K562 (cell line): Measurements from ENCODE around the gene SCMH1. TPM values are rescaled to one million over a fixed set of nuclear protein-coding genes. Genes with fewer than 3 reads are reported as not detected.
A peak's percentile ranks its signal among the peaks of the same experiment; 100 is the strongest.
"Not testable (repeated sequence)": the region's sequence is repeated elsewhere in the genome, so short reads cannot be mapped to it uniquely, and the experiment has no call there.

Experiments
- ATAC-seq: fragments of 200-7000 bp; cut with Tn5 transposase; 3 replicates; pipeline ENCODE4 v1.9.1; 2020; ENCODE audit warnings: moderate library complexity
- BruUV-seq: library from RNA; stranded (reverse); fragments of 400-500 nt; replicated peaks from 2 replicates; lab custom pipeline; 2021; lab: Mats Ljungman, UMichigan
- CTCF ChIA-PET: fragments of 300-600 bp; formaldehyde crosslinking; extraction: SDS; loops from one replicate; lab custom pipeline; 2021; ENCODE audit warnings: low intra/inter-chr PET ratio; lab: Yijun Ruan, JAX
- POLR2A ChIA-PET: fragments of 300-600, 350-650 bp; sonication (Branson Sonifier 250); formaldehyde crosslinking; extraction: SDS; loops from one replicate; lab custom pipeline; 2021; ENCODE audit warnings: antibody characterized with exemption, inconsistent platforms; lab: Yijun Ruan, JAX
- DNase-seq, 4 experiments: peaks; one replicate each; pipeline versions ENCODE4 v3.0.0 to v3.0.0-alpha.2; 2011 to 2018; ENCODE audit warnings: low spot score in 3 of 4, mixed read lengths in 3 of 4; ENCODE audit errors: extremely low read depth in 1 of 4
- FAIRE-seq: peaks from 2 replicates; lab custom pipeline; 2011; peaks lifted over from hg19 to GRCh38; lab: Jason Lieb, UNC
- H2AFZ ChIP-seq: 2 replicates; pipeline ENCODE4 v1.6.0; 2011; ENCODE audit warnings: low read depth, low read length, control low read depth, inconsistent platforms
- H3K27ac ChIP-seq: fragments of 200-600 bp; 3 replicates; pipeline ENCODE4 v1.8.0; 2011; ENCODE audit warnings: low read depth, mild to moderate bottlenecking, control low read depth, inconsistent platforms, low read length, moderate library complexity, mixed read lengths; ENCODE audit errors: extremely low read depth
- H3K27me3 ChIP-seq, 2 experiments: fragments of 300-600 bp in 1 of 2; 2 replicates in 1 of 2; 3 replicates in 1 of 2; pipeline versions ENCODE4 v1.6.0 to v1.8.0; 2011; ENCODE audit warnings: inconsistent platforms in 2 of 2, low read length in 2 of 2, mild to moderate bottlenecking in 1 of 2, mixed read lengths in 1 of 2, moderate library complexity in 1 of 2; ENCODE audit not compliant: control insufficient read depth in 2 of 2, insufficient read depth in 2 of 2
- H3K36me3 ChIP-seq: fragments of 300-600 bp; 3 replicates; pipeline ENCODE4 v1.8.0; 2011; ENCODE audit warnings: mild to moderate bottlenecking, low read length, inconsistent platforms; ENCODE audit not compliant: control insufficient read depth, insufficient read depth
- H3K4me1 ChIP-seq, 2 experiments: fragments of 200-600 bp in 1 of 2; replicated peaks in 1 of 2; 2 replicates in 1 of 2; 3 replicates in 1 of 2; pipeline versions ENCODE4 v1.5.1 to v1.8.0; 2011; ENCODE audit warnings: inconsistent platforms in 2 of 2, low read length in 2 of 2, mild to moderate bottlenecking in 1 of 2, mixed read lengths in 1 of 2, moderate library complexity in 1 of 2; ENCODE audit not compliant: control insufficient read depth in 2 of 2, insufficient read depth in 2 of 2
- H3K4me2 ChIP-seq: 2 replicates; pipeline ENCODE4 v1.6.1; 2011; ENCODE audit warnings: low read length, control low read depth, inconsistent platforms, mixed read lengths; ENCODE audit not compliant: insufficient read depth
- H3K4me3 ChIP-seq: fragments of 200-600 bp; sonication (generic), shearing (Covaris generic); 2 replicates; pipeline ENCODE4 v1.5.1; 2016; ENCODE audit warnings: control low read depth, inconsistent platforms
- H3K79me2 ChIP-seq: fragments of 200-600 bp; 3 replicates; pipeline ENCODE4 v1.8.0; 2011; ENCODE audit warnings: low read length, inconsistent platforms; ENCODE audit not compliant: control insufficient read depth, insufficient read depth
- H3K9ac ChIP-seq, 2 experiments: 2 replicates each; pipeline versions ENCODE4 v1.6.0 to v1.6.1; 2011; ENCODE audit warnings: low read depth in 2 of 2, low read length in 2 of 2, control low read depth in 1 of 2, inconsistent platforms in 1 of 2, mild to moderate bottlenecking in 1 of 2, mixed read lengths in 1 of 2; ENCODE audit not compliant: insufficient read depth in 1 of 2
- H3K9me1 ChIP-seq: one replicate; pipeline ENCODE4 v1.6.0; 2011; ENCODE audit warnings: inconsistent platforms, mild to moderate bottlenecking, low read length, moderate library complexity; ENCODE audit not compliant: control insufficient read depth, insufficient read depth
- H3K9me3 ChIP-seq: replicated peaks from 2 replicates; pipeline ENCODE4 v1.5.1; 2011; ENCODE audit warnings: low read depth, low read length, inconsistent platforms; ENCODE audit not compliant: control insufficient read depth, insufficient read depth
- H4K20me1 ChIP-seq: replicated peaks from 2 replicates; pipeline ENCODE4 v1.6.1; 2011; ENCODE audit warnings: low read length, inconsistent platforms, mixed read lengths; ENCODE audit not compliant: control insufficient read depth, insufficient read depth
- DDX20 ChIP-seq: fragments of 450-650 bp; IDR thresholded peaks from 2 replicates; pipeline ENCODE4 v1.6.1; 2016; ENCODE audit warnings: missing genetic modification characterization, low read depth, mild to moderate bottlenecking, missing compliant biosample characterization, moderate library complexity
- FIP1L1 ChIP-seq: fragments of 200-400 bp; formaldehyde crosslinking; IDR thresholded peaks from 2 replicates; pipeline ENCODE4 v1.6.1; 2018; ENCODE audit warnings: mild to moderate bottlenecking, low read depth, low read length; ENCODE audit not compliant: poor library complexity, severe bottlenecking
- HMG20A ChIP-seq: fragments of 450-650 bp; formaldehyde crosslinking; conservative IDR thresholded peaks from 2 replicates; pipeline ENCODE4 v1.4.0; 2020; ENCODE audit warnings: mild to moderate bottlenecking, mixed read lengths
- HNRNPL ChIP-seq: fragments of 200-400 bp; formaldehyde crosslinking; IDR thresholded peaks from 2 replicates; pipeline ENCODE4 v1.6.1; 2017; ENCODE audit warnings: low read depth, mild to moderate bottlenecking, low read length
- MIER1 ChIP-seq: fragments of 450-650 bp; IDR thresholded peaks from 2 replicates; pipeline ENCODE4 v1.6.1; 2016; ENCODE audit warnings: antibody characterized with exemption, mild to moderate bottlenecking, low read depth
- MTF1 ChIP-seq: fragments of 250-450 bp; sonication (Bioruptor Pico); IDR thresholded peaks from 2 replicates; pipeline ENCODE4 v1.9.0; 2021; ENCODE audit warnings: moderate library complexity, mild to moderate bottlenecking, inconsistent platforms, borderline replicate concordance
- NBN ChIP-seq: fragments of 450-650 bp; IDR thresholded peaks from 2 replicates; pipeline ENCODE4 v1.6.1; 2016; ENCODE audit warnings: low read depth, mild to moderate bottlenecking
- NFRKB ChIP-seq: fragments of 450-650 bp; IDR thresholded peaks from 2 replicates; pipeline ENCODE4 v1.6.1; 2016; ENCODE audit warnings: low read depth
- PHTF2 ChIP-seq: fragments of 250-450 bp; sonication (Bioruptor Pico); IDR thresholded peaks from 2 replicates; pipeline ENCODE4 v1.5.0; 2021; ENCODE audit warnings: mild to moderate bottlenecking
- PURB ChIP-seq: sonication (generic); formaldehyde crosslinking; IDR thresholded peaks from 2 replicates; pipeline ENCODE4 v1.9.0; 2021; ENCODE audit warnings: low read depth, mild to moderate bottlenecking, missing genetic modification reagents
- SIX5 ChIP-seq, 2 experiments: IDR thresholded peaks; 2 replicates each; pipeline ENCODE4 v1.6.1; 2011; ENCODE audit warnings: low read length in 2 of 2, borderline replicate concordance in 1 of 2, low read depth in 1 of 2, mild to moderate bottlenecking in 1 of 2, moderate library complexity in 1 of 2; ENCODE audit not compliant: insufficient read depth in 1 of 2
- SUPT5H ChIP-seq: fragments of 450-650 bp; IDR thresholded peaks from 2 replicates; pipeline ENCODE4 v1.6.1; 2016
- ZNF133 ChIP-seq: fragments of 250-450 bp; sonication (Bioruptor Pico); IDR thresholded peaks from 2 replicates; pipeline ENCODE4 v1.4.0; 2020; ENCODE audit warnings: mild to moderate bottlenecking
- ZNF146 ChIP-seq: IDR thresholded peaks from one replicate; pipeline ENCODE4 v1.6.1; 2018; ENCODE audit warnings: missing compliant biosample characterization; ENCODE audit not compliant: unreplicated experiment
- ZSCAN29 ChIP-seq: fragments of 450-650 bp; IDR thresholded peaks from 2 replicates; pipeline ENCODE4 v1.6.1; 2017
- WGBS: fragments of 100-300 bp; shearing (Covaris generic); methylation state at CpG from one replicate; pipeline ENCODE4 v1.1.6; 2016; ENCODE audit warnings: low coverage, mixed read lengths; ENCODE audit not compliant: insufficient coverage; ENCODE audit errors: missing lambda C conversion rate; 5-methylcytosine and 5-hydroxymethylcytosine counted together
- in situ Hi-C: fragments of 300-500 bp; cut with MboI; formaldehyde crosslinking; loops from 4 replicates; pipeline ENCODE4 v1.15.0; 2018; ENCODE audit warnings: inconsistent platforms, mixed read lengths
- intact Hi-C: fragments of 100-400 bp; cut with micrococcal nuclease; formaldehyde crosslinking; loops from 2 replicates; pipeline ENCODE4 v1.14.2; 2022
- polyA plus RNA-seq, 8 experiments: library from polyadenylated mRNA; depleted of rRNA in 4 of 8; stranded (reverse) in 5 of 8; unstranded in 3 of 8; fragments of >200 nt; fragmentation: Nextera tagmentation in 2 of 8; fragmentation: Illumina TruSeq in 1 of 8; extraction: Ambion mirVana in 2 of 8; extraction: Trizol in 1 of 8; gene quantifications; 2 replicates each; pipeline versions ENCODE4 v1.2.1 to v1.2.3, GENCODE V29; 2011 to 2014; ENCODE audit warnings: inconsistent platforms in 1 of 8, missing spikeins in 1 of 8
- total RNA-seq, 7 experiments: library from RNA; depleted of rRNA in 6 of 7; stranded (reverse); fragments of >200 nt in 6 of 7; fragmentation: Illumina TruSeq in 2 of 7; extraction: Trizol in 2 of 7; gene quantifications; 2 replicates each; pipeline versions ENCODE4 v1.2.1 to v1.2.3, GENCODE V29; 2011 to 2021; ENCODE audit warnings: low replicate concordance in 1 of 7
- TF ChIP-seq, protein P1 (sequence below): fragments of 450-650 bp; conservative IDR thresholded peaks from 2 replicates; pipeline ENCODE4 v1.6.1; 2016; ENCODE audit warnings: missing genetic modification characterization, low read depth, mild to moderate bottlenecking, missing compliant biosample characterization, moderate library complexity

The SCMH1 gene
- total and polyA plus RNA-seq, 9 of the 15 experiments (the other 6 are each of a cell fraction or from before 2014, with no cell fraction given), result 8.5 to 37.0 (median 26.8) TPM

DNA sequence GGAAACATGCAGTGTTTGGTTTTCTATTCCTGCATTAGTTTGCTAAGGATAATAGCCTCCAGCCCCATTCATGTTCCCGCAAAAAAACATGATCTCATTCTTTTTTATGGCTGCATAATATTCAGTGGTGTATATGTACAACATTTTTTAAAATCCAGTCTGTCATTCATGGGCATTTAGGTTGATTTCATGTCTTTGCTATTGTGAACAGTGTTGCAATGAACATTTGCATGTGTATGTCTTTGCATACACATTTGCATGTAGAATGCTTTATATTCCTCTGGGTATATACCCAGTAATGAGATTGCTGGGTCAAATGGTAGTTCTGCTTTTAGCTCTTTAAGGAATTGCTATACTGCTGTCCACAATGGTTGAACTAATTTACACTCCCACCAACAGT lies 9.0 kb upstream of the SCMH1 start:
- CTCF ChIA-PET, H4K20me1 ChIP-seq, H3K9ac ChIP-seq, H3K4me2 ChIP-seq, H3K4me1 ChIP-seq, H3K36me3 ChIP-seq, H3K9me1 ChIP-seq, H3K79me2 ChIP-seq, FAIRE-seq, H3K4me3 ChIP-seq, H3K27ac ChIP-seq, H2AFZ ChIP-seq, ATAC-seq, in situ Hi-C loops, H3K27me3 ChIP-seq, DNase-seq, BruUV-seq: not testable (repeated sequence)
- 4% methylated on average over 1 of the region's 1 CpG for WGBS
- POLR2A ChIA-PET, result interaction anchor here (0.8 kb wide), 2 partner anchors 12 to 21 kb away, joined by 3 to 4 read pairs; no protein-coding TSS in a partner anchor
- TF ChIP-seq ZNF146, result peak; percentile 30
- TF ChIP-seq, all 486 proteins: peak for 1; not testable (repeated sequence) for 485
- H3K9me3 ChIP-seq, intact Hi-C loops: not testable (repeated sequence)

DNA sequence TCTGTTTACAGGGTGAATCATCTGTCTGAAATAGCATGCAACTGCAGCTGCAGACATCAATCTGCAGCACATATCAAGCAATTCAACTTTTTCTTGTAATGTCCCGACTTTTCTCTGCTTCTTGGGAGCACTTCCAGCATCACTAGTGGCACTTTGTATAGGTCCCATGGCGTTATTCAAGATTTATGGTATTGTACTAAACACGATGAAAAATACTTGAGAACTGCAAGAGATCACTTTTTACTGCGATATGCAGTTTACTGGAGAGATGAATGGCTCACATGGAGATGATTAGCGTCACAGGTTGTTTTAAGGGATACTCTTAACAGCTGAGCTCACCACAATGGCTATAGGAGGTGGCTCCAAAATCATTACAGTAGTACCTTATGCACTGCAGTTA lies 7.2 kb upstream of the SCMH1 start:
- FAIRE-seq (no peak), DNase-seq (no peak), ATAC-seq (no peak)
- Histone ChIP-seq H3K4me2 (no peak overlapping the region), H3K9me1 (no peaks in the 10 kb centered on the region), H2AFZ (no peak overlapping the region), H3K27ac (no peak overlapping the region), H3K9me3 (no peaks in the 10 kb centered on the region), H3K4me1 (peaks cover 6 to 20% of the 10 kb centered on the region in 2 experiments), H3K4me3 (no peak overlapping the region), H3K9ac (no peak overlapping the region), H3K79me2 (no peaks in the 10 kb centered on the region), H3K36me3 (no peaks in the 10 kb centered on the region), H3K27me3 (no peaks in the 10 kb centered on the region), H4K20me1 (no peaks in the 10 kb centered on the region)
- 21% methylated on average over 5 of the region's 5 CpGs for WGBS
- no TSS peak for BruUV-seq
- in situ Hi-C loops (no loop called here), intact Hi-C loops (loop anchor here (10.0 kb wide), 1 partner anchor 205 kb away; no protein-coding TSS in a partner anchor)
- ChIA-PET POLR2A (interaction anchor here (0.6 kb wide), 1 partner anchor 10 kb away, joined by 3 read pairs; no protein-coding TSS in a partner anchor), CTCF (interaction anchor here (0.7 kb wide), 1 partner anchor 242 kb away, joined by 3 read pairs; no protein-coding TSS in a partner anchor)
- TF ChIP-seq HMG20A, result no peak
- no peak for TF ChIP-seq NBN
- no peak for TF ChIP-seq MTF1 (CRISPR knock-in tag)
- TF ChIP-seq, protein P1, sequence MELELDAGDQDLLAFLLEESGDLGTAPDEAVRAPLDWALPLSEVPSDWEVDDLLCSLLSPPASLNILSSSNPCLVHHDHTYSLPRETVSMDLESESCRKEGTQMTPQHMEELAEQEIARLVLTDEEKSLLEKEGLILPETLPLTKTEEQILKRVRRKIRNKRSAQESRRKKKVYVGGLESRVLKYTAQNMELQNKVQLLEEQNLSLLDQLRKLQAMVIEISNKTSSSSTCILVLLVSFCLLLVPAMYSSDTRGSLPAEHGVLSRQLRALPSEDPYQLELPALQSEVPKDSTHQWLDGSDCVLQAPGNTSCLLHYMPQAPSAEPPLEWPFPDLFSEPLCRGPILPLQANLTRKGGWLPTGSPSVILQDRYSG (tag), result no peak
- no peak for TF ChIP-seq DDX20
- TF ChIP-seq SUPT5H, result no peak
- no peak for TF ChIP-seq HNRNPL
- TF ChIP-seq NFRKB, result no peak
- TF ChIP-seq PURB (CRISPR knock-in tag), result no peak
- TF ChIP-seq ZNF133, result no peak
- no peak for TF ChIP-seq FIP1L1
- TF ChIP-seq ZSCAN29, result no peak
- no peak for TF ChIP-seq PHTF2 (CRISPR knock-in tag)
- no peak for TF ChIP-seq MIER1
- no peak for TF ChIP-seq SIX5 (IDR thresholded peaks at IDR 0.05; ENCODE audit: borderline replicate concordance in 1 of 2, insufficient read depth in 1 of 2, low read depth in 1 of 2, low read length in 2 of 2)
